HG03108 (cell line): ENCODE results near the gene ADAMTS17.

ENCODE experiments used
- ATAC-seq: cut with Tn5 transposase; IDR thresholded peaks from one replicate; pipeline ENCODE4 v1.9.1; 2021; ENCODE audit warnings: moderate library complexity; ENCODE audit not compliant: unreplicated experiment

ADAMTS17 gene

DNA sequence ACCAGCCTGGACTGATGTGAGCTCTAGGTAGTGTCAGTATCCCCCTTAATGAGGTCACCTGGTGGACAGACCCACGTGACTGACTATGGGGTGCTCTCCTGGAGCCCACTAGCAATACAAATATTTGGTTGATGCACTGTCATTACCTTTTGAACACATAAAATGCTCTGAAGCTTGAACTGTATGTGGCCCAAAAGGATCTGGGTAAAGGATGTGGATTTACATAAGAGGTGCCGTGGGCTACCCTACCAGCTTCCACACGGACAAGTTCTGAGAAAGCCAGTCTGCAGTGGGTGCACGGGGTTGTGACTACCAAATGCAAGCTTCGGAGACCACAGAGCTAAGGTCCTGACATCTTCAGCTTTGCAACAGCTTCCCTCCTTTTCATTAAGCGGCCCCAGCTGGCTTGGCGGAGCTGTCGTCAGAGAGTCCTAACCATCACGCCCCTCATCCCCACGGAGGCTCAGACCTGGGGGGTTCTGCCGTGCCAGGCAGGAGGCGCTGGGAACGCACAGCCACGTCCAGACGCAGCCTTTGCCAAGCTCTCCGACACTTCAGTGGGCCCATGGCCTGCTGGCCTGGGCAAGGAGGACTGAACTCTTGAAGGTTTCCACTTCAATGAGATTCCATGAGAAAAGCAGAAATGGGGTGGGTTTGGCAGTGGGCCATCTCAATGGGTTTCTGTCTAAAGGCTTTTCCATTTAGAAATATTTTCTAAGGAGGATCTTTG is 228.3 kb downstream of the ADAMTS17 start:
- no peak for ATAC-seq

DNA sequence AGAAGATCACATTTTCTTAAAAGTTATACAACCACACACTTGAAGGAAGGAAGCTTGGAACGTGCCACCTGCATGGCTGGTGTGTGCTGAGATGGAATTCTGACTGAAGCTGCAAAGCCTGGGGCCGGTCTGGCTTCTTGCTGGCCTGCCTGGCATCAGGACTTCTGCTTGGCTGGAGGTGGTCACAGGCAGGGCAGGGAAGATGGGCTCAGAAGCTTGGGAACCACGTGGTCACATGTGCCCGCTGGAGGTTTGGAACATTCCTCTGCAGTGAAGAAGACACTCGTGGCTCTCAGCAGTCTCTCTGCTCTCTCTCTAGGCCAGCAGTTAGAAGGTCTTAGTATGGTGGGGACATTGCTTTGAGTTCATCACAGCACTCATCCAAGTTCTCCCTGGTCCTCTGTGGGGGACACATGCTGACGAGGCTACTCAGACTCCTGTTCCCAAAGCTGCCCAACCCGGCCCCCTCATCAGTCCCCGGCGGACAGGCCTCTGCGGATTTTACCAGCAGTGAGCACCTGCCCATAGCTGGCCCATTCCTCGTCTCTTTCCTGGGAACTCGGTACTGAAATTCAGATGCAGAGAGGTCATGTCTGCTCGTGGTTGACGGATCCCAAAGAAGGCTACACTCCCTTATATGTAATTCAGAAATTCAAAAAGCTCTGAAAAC is 229.0 kb downstream of the ADAMTS17 start:
- ATAC-seq: no peak

DNA sequence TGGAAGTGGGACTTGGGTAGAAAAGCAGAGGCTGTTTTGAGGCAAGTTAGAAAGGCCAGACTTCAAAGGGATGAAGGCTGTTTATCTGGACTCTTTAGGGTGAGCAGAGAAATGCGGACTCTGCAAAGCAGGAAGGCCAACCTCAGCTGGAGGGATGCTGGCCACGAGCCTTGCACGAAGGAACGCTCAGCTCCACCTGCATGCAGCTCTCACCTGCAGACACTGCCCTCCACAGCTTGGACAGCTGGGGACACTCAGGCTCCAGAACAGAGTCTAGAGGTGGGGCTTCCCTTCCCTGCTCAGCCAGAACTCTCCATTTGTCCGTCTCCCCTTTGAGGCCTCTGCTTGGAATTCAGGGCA is 229.7 kb downstream of the ADAMTS17 start:
- no peak for ATAC-seq

DNA sequence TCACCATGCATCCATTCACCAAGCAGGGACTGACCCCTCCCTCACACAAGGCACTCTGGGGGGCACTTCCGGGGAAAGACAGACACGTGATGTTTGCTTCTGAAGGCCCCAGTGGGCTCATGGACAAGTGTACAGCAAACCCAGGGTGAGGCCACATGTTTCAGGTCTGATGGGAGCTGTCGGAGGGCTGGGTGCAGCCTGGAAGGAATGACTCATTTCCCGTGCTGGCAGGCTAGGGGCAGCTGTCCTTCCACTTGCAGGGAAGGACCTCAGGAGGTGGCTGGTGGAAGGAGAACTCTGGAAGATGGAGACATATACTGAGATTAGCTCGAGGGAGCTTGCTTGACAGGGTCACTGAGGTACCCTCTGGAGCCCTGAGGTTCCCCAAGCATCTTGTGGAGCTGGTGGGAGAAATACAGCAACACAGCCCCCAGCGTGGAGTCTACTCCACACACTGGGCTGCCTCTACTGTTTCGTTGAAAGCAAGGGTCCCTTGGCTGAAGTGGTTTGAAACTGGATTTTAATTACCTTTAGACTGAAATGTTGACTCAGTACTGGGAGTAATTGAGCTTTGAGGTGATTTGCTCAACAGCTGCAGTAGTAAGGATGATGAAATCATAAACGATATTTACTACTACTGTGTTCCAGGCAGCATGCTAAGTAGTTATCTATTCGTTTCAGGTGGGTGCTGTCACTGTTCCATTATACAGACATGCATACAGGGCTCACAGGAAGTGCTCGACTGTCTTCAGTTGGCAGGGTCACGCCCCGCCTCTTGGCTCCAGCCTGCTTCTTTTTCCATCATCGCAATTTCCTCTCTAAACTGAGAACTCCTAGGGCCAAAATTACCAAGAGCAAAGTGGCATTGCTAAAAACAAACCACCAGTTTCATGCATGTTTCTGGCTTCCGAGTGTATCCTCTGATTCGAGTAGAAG is 230.4 kb downstream of the ADAMTS17 start:
- no peak for ATAC-seq

DNA sequence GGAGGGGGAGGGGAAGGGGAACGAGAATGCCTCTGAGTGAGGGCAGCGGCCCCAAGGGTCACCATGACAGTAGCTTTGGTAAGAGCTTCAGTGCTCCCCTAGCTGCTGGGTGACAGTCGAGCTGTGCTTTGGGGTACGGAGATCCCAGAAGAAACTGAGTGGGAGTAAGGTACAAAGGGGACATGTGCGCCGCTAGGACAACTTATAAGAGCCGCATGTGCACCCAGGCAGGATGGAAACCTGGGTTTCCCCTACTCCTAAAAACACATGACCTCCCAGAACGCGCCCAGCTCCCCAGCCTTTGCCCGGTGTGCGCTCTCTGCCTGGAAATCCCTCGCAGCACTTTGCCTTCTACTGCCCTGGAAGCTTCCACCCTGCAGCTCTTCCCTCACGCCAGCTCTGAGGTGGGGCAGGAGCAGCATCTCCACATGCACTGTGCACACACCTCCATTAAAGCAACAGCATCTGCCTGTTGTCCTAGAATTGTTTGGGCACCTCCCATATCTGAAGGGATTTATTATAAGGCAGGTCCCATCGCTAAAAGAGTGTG is 232.2 kb downstream of the ADAMTS17 start:
- ATAC-seq: no peak

DNA sequence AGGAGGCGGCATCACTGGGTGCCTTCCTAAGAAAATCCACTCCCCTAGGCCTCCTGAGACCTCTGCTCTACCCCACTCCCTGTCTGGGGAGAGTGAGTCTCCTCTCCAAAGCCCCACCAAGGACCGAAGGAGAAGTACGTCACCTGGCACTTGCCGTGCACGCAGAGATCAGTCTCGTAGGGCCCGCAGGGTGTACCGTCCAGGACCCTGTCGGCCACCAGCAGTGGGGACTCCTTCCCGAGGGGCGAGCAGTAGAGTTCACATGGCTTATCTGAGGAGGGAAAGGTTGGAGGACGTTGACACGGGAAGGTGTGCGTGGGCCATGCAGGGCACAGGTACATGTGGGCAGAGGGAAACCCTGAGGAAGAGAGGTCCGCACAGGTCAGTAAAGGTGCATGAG is 232.9 kb downstream of the ADAMTS17 start:
- ATAC-seq: no peak

DNA sequence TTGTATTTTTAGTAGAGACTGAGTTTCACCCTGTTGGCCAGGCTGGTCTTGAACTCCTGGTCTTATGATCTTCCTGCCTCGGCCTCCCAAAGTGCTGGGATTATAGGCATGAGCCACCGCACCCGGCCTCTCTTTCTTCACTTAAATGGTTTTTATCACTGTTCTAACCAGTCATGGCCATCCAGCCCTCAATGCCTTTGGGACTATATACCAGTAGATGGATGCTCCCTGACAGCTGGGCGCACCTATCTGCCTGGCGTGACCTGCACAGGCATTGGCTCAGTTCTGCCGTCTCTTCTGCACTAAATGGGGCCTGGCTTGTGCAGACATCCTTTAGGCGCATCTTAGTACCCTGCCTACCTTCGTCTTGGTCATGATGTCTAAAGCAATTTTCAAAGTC is 233.4 kb downstream of the ADAMTS17 start:
- no peak for ATAC-seq

DNA sequence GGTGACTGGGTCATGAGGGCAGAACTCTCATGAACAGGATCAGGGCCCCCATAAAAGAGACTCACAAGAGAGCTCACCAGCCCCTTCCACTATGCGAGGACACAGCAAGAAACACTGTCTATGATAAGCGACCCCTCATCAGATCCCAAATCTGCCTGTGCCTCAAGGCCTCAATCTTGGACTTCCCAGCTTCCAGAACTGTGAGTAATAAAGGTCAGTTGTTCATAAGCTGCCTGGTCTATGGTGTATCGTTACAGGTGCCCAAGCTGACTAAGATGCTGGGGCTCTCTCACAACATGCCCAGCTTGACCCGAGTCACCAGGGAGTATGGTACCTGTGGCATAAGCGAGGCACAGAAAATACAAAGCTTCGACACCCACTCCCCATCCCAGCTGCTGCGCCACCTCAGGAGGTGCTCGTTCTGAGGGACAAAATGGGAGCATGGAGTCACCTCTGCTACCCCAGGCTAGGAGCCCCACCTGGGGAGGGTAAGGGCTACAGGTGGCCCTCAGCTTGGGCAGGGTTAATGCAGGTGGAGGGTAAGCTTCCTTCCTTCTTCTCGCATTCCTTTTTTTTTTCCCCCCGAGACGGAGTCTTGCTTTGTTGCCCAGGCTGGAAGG is 234.1 kb downstream of the ADAMTS17 start:
- no peak for ATAC-seq

DNA sequence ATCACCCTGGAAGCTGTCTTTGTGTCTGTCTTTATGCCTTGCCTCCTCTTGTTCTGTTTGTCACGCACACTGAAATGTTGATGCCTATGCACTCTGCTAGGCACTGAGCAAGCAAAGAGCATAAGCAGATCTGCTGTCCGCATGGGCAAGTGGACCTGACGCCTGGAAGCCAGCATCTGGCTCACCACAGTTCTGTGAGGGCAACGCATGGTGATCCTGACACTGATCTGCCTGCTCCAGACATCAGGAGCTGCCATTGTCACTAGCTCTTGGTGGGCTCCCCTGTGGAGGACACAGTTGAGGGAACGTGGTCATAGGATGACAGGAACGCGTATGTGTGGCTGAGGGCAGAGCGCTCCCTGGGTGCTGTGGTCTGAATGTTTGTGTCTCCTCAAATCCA is 234.6 kb downstream of the ADAMTS17 start:
- ATAC-seq: no peak

DNA sequence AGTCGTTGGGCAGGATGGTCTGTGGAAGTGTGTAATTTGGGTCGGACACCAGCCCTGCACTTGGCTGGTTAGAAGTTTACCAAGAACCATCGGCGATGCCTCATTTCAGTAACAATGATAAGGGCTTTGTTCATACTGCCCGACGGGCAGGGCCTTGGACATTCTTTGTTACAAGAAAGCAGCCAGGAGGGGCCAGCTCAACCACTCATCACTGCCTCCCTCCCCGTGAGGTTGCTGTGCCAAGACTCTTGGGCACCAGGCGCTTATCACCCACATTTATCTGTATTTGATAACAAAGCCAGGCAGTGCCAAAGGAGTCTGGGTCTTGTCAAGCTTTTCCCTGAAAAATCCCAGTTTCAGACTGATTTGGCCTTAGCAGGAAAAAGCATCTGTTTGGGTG is 235.0 kb downstream of the ADAMTS17 start:
- no peak for ATAC-seq

DNA sequence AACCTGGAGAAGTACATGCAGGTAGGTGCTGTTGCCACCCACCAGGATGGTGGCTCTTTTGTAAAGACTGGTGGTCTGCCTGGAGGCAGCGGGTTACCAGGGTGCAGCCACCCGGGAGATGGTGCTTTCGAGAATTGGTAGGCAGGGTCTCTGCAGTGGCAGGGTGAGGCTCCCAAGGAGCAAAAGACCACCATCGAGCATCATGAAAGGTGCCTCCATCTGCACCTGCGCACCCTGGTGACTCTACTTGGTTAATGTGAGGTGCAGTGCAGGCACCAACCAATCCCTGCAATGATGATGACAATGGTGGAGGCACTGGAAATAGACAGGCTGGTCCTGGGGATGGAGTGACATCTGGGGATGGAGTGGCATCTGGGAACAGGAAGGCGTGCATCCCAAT is 236.7 kb downstream of the ADAMTS17 start:
- ATAC-seq: no peak

DNA sequence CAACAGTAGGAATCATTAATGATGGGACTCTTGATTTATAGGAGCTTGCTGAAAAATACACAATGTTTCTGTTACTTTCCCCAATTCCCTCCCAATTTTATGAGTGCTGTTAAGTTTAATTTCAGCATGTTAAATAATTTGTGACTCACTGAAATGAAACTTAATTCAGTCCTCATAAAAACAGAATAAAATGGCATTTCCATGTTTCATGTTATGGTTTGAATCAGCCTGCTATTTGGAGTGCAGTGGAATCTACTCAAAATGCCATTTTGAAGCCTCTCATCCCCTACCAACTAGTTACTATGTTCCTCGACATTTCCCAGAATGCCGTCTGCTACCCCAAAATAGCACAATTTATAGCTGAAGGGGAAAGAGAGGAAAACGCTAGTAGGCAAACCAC is 237.5 kb downstream of the ADAMTS17 start:
- no peak for ATAC-seq

DNA sequence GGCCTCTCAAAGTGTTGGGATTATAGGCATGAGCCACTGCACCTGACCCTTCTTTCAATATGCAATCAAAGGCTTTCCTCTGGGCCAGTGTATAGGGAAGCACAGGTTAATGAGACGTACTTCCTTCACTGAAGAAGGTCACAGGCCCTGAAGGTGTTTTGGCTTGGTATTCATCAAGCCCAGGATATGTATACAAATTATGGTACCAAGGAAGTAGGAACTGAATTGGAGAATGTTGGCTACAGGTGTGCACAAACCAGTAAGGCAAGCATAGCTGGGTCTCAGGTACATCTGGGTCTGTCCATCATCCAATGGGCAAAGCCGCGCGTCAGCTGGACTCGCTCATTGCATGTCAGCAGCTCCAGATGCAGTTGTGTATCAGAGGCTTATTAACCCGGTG is 237.9 kb downstream of the ADAMTS17 start:
- ATAC-seq: no peak

DNA sequence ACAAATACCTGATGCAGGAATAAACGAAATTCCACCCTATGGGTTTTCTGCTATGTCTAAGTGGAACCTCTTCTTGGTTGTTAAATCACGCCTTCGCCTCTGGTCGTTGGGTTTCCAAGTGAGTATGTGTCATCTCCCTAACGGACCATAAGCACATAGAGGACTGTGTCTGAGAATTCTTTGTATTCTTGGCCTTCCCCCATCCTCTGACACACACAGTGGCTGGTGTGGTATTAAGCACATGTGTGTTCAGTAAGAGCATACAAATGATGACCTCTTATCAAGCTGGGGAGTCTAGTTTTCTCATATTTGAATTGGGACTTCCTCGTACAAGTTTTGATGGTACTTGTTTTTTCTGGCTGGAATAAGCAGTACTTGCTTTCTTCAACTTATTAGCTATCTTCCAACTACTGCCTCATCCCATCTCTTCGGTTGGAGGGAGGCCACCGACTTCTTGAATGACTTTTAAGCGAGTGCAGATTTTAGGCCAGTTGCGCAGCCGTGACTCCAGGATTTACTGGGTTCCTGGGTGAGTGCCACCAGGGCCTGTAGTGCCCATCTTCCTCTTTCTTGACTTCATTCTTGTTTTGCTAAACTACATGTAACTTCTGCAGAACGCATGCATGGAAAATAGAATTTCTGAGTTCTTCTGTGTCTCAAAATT is 240.2 kb downstream of the ADAMTS17 start:
- ATAC-seq: no peak

DNA sequence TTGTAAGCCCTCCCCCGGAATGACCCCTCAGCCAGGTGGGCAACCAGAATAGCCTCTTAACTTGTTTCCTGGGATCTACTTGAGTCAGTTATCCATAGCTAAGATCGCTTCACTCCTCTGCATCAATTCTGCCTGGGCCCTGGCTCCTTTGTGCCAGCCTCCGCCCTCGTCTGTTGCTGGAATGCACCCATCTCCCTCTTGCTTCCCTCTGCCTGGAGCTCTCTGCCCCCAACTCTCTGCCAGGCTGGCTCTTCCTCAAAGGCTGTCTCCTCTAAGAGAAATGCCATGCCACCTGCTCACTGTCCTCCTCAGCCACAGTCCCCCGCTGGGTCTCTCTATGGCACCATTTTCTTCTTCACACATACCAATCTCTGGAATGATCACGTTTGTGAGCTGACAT is 240.8 kb downstream of the ADAMTS17 start:
- no peak for ATAC-seq

DNA sequence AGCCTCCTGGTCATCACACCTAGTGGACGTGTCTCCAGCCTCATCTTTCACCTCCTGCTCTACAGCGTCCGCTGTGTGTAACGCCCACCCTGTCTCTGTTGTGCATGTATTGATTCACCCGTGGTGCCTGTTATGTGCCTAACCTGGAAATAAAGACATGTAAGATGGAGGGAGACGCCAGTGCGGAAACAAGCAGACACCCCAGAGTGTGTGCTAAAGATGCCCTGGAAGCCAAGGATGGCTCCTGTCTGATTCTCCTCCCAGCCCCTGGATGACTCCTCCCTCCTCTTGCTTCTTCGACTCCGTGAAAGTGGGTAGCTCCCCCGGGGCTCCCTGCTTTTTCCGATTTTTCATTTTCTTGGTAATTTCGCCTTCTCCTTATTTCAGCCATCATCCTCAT is 241.8 kb downstream of the ADAMTS17 start:
- no peak for ATAC-seq

DNA sequence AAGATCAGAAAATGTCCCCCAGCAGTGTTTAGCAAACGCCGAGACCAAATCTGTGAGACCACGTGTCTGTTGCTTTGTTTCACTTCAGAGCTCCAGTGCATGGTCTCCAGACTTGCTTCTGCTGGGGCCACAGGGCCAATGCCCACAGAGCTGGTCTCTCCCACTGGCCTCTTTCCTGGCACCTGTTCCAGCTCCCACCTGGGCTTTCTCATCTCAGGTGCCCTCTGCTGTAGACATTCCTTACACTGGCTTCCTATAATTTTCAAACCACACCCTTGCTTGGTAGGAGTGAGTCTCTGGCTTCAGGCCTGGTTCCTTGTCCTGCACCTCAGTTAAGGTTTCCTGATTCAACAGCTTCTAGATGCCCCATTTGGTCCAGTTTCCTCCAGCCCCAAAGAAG is 243.1 kb downstream of the ADAMTS17 start:
- ATAC-seq: no peak

DNA sequence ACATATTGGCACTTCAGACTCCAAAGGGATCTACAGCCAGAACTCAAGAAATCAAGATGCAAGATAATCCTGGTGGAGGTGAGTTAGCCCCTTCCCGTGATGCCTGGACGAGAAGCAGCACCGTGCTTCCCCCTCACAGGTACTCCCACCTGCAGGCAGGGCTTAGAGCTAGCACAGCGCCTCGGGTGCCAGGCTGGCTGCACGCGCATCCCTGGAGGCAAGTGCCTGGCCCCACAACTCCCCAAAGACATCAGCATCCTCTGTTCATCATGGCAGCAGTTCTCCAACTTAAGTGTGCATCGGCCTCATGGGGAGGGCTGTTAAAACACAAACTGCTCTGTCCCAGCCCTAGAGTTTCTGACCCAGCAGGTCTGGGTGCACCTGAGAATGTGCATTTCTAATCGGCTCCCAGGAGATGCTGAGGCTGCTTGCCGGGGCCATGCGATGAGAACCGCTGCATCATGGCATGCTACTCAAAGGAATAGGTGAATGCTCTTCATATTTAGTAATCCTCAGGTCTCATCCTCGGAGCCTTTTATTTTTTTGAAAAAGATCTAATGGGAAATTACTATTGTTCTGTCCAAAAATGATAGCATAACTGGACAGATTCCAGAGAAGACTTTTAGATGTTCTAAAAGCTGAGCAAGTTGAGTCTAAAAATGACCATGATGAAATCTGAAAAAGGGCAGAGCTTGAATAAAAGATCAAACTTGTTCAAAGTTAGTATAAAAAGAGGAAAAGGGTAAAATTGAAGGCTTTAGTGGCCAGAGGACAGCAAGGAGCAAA is 244.2 kb downstream of the ADAMTS17 start:
- no peak for ATAC-seq

DNA sequence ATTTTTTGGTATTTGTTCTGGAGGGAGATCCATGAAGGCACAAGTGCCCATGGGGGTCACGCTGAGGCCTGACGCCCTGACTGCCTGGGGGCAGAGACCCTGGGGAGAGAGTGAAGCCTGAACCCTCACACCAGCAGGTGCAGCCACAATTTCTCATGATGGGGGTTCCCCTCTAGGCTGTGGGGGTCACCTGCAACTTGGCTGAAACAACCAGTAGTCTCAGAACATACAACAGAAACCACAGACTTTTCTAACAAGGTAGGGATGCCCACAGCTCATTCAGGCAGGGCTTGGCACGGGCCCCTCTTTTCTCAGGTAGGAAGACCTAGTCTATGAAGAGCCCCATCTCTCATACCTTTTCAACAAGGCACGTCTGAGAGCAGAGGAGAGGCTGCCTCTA is 245.1 kb downstream of the ADAMTS17 start:
- ATAC-seq: no peak

DNA sequence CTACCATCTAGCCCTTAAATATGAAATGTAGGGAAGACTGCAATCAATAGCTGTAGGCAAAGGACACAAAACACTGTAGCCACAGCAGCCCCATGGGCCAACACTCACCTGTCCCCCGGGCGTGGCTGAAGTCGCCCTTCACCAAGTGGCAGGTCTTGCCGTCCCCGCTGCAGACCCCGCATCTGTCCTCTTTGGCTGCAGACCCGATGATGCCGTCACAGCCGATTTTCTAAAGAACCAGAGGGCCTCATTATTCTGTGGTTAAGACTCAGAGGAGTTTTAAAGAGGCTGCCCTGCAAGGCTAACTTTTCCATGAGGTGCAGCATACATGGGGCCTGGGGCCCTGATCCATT is 245.6 kb downstream of the ADAMTS17 start:
- ATAC-seq: no peak
